GM18507 (cell line): Measurements from ENCODE around the gene TRIM28.
A peak's percentile ranks its signal among the peaks of the same experiment; 100 is the strongest.
"Not testable (repeated sequence)": the region's sequence is repeated elsewhere in the genome, so short reads cannot be mapped to it uniquely, and the experiment has no call there.

ENCODE experiments used
- DNase-seq: peaks from one replicate; pipeline ENCODE4 v3.0.0; 2011; ENCODE audit warnings: low read depth; ENCODE audit not compliant: insufficient read length; ENCODE audit errors: extremely low spot score
- FAIRE-seq: peaks from 2 replicates; lab custom pipeline; 2011; peaks lifted over from hg19 to GRCh38; lab: Jason Lieb, UNC

The TRIM28 gene

GRCh38 chr19:58543826-58544590 is at the start of gene TRIM28:
TSS of gene TRIM28 (plus strand) at chr19:58544064. CDS start at chr19:58544758, 694 bp downstream.
- DNase-seq (peak; percentile 98), FAIRE-seq (peak; percentile 97)

- FAIRE-seq (no peak), DNase-seq (no peak)
Observed at GRCh38 chr19:58497634-58498170, 46.2 kb upstream of the TRIM28 start.

GRCh38 chr19:58498316-58499020 is 45.4 kb upstream of the TRIM28 start:
- FAIRE-seq = no peak
- DNase-seq = no peak

- peak; percentile 97 for DNase-seq
- FAIRE-seq = peak; percentile 98
Observed at GRCh38 chr19:58499021-58499927, 44.6 kb upstream of the TRIM28 start.

- no peak for FAIRE-seq
- DNase-seq = no peak
Observed at GRCh38 chr19:58500242-58500641, 43.6 kb upstream of the TRIM28 start.

GRCh38 chr19:58507602-58508223 is 36.2 kb upstream of the TRIM28 start:
- not testable (repeated sequence) for DNase-seq, FAIRE-seq

- DNase-seq = no peak
- FAIRE-seq = no peak
Observed at GRCh38 chr19:58509731-58510083, 34.2 kb upstream of the TRIM28 start.

- DNase-seq (no peak), FAIRE-seq (no peak)
Observed at GRCh38 chr19:58510084-58510862, 33.6 kb upstream of the TRIM28 start.

- no peak for FAIRE-seq
Observed at GRCh38 chr19:58511353-58512208, 32.3 kb upstream of the TRIM28 start, which contains the start of gene SLC27A5. TSS of gene SLC27A5 (minus strand) at chr19:58511992. CDS start at chr19:58511955, 37 bp downstream.

GRCh38 chr19:58513213-58513693 is 30.6 kb upstream of the TRIM28 start:
- no peak for FAIRE-seq
- DNase-seq = no peak

More at GRCh38 chr19:58511353-58512208, 32.3 kb upstream of the TRIM28 start, which contains the start of gene SLC27A5:
- DNase-seq = no peak

GRCh38 chr19:58513694-58514563 is 29.9 kb upstream of the TRIM28 start:
- FAIRE-seq = peak; percentile 96
- peak; percentile 93 for DNase-seq

- DNase-seq = no peak
- FAIRE-seq = no peak
Observed at GRCh38 chr19:58514564-58515022, 29.3 kb upstream of the TRIM28 start.

GRCh38 chr19:58515259-58515658 is 28.6 kb upstream of the TRIM28 start:
- FAIRE-seq = no peak
- DNase-seq = no peak

- DNase-seq = no peak
- FAIRE-seq = no peak
Observed at GRCh38 chr19:58516246-58516836, 27.5 kb upstream of the TRIM28 start.

- FAIRE-seq (no peak), DNase-seq (no peak)
Observed at GRCh38 chr19:58516964-58517833, 26.7 kb upstream of the TRIM28 start.
